Subcutaneous abdominal adipose tissue (tissue), 5 donors: ENCODE data around the gene SLC16A3.
"Not testable (repeated sequence)": the region's sequence is repeated elsewhere in the genome, so short reads cannot be mapped to it uniquely, and the experiment has no call there.

Source experiments
- H3K27ac ChIP-seq: one replicate; pipeline ENCODE4 v1.7.0; 2013; ENCODE audit warnings: low read depth, mild to moderate bottlenecking, inconsistent platforms, low read length, moderate library complexity
- H3K27me3 ChIP-seq, 5 donors: one replicate each; pipeline ENCODE4 v1.7.0; 2013; ENCODE audit warnings: low read length in 5 of 5, inconsistent platforms in 1 of 5; ENCODE audit not compliant: control insufficient read depth in 5 of 5, insufficient read depth in 4 of 5
- H3K36me3 ChIP-seq, 5 donors: one replicate each; pipeline ENCODE4 v1.7.0; 2013; ENCODE audit warnings: low read length in 5 of 5; ENCODE audit not compliant: control insufficient read depth in 5 of 5, insufficient read depth in 5 of 5
- H3K4me1 ChIP-seq, 5 donors: one replicate each; pipeline ENCODE4 v1.7.0; 2013; ENCODE audit warnings: low read length in 5 of 5, mild to moderate bottlenecking in 3 of 5, moderate library complexity in 1 of 5; ENCODE audit not compliant: control insufficient read depth in 5 of 5, insufficient read depth in 5 of 5
- H3K4me3 ChIP-seq, 5 donors: one replicate each; pipeline ENCODE4 v1.7.0; 2013; ENCODE audit warnings: low read length in 5 of 5, low read depth in 1 of 5
- H3K9ac ChIP-seq, 5 donors: one replicate each; pipeline ENCODE4 v1.7.0; 2013; ENCODE audit warnings: low read length in 5 of 5, mild to moderate bottlenecking in 4 of 5, moderate library complexity in 3 of 5
- H3K9me3 ChIP-seq, 5 donors: one replicate each; pipeline ENCODE4 v1.7.0; 2013; ENCODE audit warnings: low read length in 5 of 5; ENCODE audit not compliant: control insufficient read depth in 5 of 5
- donor health status: healthy.
- donor health status: healthy.
- donor health status: healthy.
- donor health status: healthy.
- donor health status: healthy.

Gene SLC16A3

GRCh38 chr17:82254746-82255145 lies 25.9 kb downstream of the SLC16A3 start:
- H3K27me3 ChIP-seq, H3K9me3 ChIP-seq, H3K9ac ChIP-seq, H3K4me3 ChIP-seq, H3K27ac ChIP-seq: not testable (repeated sequence)
- Histone ChIP-seq H3K4me1 (peaks cover 0 to 10% (median 3%) of the 10 kb centered on the region in 5 donors), H3K36me3 (peaks cover 3 to 85% (median 78%) of the 10 kb centered on the region in 5 donors)

- no peaks in the 10 kb centered on the region for H3K9me3 ChIP-seq
- no peak overlapping the region for H3K9ac ChIP-seq
- peaks cover 10 to 85% (median 78%) of the 10 kb centered on the region in 5 donors for H3K36me3 ChIP-seq
- peaks cover 0 to 10% (median 3%) of the 10 kb centered on the region in 5 donors for H3K4me1 ChIP-seq
- no peak overlapping the region for H3K4me3 ChIP-seq
- no peaks in the 10 kb centered on the region for H3K27me3 ChIP-seq
- H3K27ac ChIP-seq, result no peak overlapping the region
Observed at GRCh38 chr17:82255402-82255972, 26.6 kb downstream of the SLC16A3 start.

GRCh38 chr17:82256242-82256885 lies 27.5 kb downstream of the SLC16A3 start:
- no peak overlapping the region for H3K9ac ChIP-seq
- no peak overlapping the region for H3K4me3 ChIP-seq
- peaks cover 0 to 6% (median 3%) of the 10 kb centered on the region in 5 donors for H3K4me1 ChIP-seq
- H3K27me3 ChIP-seq, result no peaks in the 10 kb centered on the region
- no peak overlapping the region for H3K27ac ChIP-seq
- H3K9me3 ChIP-seq, result no peaks in the 10 kb centered on the region
- peaks cover 12 to 85% (median 78%) of the 10 kb centered on the region in 5 donors for H3K36me3 ChIP-seq

DNA sequence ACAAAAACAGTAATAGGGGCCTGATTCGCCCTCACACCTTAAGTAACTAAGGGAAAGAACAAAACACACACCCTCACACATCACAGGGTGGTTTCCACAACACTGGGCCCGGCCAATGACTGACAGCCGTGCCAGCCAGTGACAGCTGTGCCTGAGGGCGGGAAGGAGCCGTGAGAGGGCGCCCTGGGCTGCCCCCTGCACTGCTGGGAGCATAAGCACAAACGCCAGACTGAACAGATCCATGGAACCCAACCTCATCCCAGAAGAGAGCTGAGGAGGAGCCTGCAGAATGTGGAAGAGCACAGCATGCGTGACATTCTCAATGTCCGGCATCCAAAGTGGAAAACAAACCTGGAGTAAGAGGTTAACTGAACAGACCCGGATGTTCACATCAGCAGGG lies 28.6 kb downstream of the SLC16A3 start:
- H3K36me3 ChIP-seq, result peaks cover 15 to 85% (median 78%) of the 10 kb centered on the region in 5 donors
- no peak overlapping the region for H3K4me3 ChIP-seq
- peaks cover 0 to under 1% (median 0%) of the 10 kb centered on the region in 5 donors for H3K4me1 ChIP-seq
- no peak overlapping the region for H3K27ac ChIP-seq
- H3K27me3 ChIP-seq, result no peaks in the 10 kb centered on the region
- H3K9ac ChIP-seq, result no peak overlapping the region
- no peaks in the 10 kb centered on the region for H3K9me3 ChIP-seq

- Histone ChIP-seq H3K9me3 (no peaks in the 10 kb centered on the region), H3K36me3 (peaks cover 15 to 85% (median 76%) of the 10 kb centered on the region in 5 donors), H3K9ac (no peak overlapping the region), H3K4me3 (no peak overlapping the region), H3K27ac (no peak overlapping the region), H3K4me1 (peaks cover 0 to 5% (median 0%) of the 10 kb centered on the region in 5 donors), H3K27me3 (no peaks in the 10 kb centered on the region)
Observed at GRCh38 chr17:82258555-82258954, 29.7 kb downstream of the SLC16A3 start.

DNA sequence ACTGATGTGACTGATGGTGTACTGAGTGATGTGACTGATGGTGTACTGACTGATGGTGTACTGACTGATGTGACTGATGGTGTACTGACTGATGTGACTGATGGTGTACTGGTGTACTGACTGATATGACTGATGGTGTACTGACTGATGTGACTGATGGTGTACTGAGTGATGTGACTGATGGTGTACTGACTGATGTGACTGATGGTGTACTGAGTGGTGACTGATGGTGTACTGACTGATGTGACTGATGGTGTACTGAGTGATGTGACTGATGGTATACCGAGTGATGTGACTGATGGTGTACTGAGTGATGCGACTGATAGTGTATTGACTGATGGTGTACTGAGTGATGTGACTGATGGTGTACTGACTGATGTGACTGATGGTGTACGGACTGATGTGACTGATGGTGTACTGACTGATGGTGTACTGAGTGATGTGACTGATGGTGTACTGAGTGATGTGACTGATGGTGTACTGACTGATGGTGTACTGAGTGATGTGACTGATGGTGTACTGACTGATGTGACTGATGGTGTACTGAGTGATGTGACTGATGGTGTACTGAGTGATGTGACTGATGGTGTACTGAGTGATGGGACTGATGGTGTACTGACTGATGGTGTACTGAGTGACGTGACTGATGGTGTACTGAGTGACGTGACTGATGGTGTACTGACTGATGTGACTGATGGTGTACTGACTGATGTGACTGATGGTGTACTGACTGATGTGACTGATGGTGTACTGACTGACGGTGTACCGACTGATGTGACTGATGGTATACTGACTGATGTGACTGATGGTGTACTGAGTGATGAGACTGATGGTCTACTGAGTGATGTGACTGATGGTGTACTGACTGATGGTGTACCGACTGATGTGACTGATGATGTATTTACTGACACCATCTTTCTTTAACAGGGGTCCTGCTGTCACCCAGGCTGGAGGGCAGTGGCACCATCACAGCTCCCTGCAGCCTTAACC lies 31.4 kb downstream of the SLC16A3 start:
- peaks cover 15 to 95% (median 85%) of the 10 kb centered on the region in 5 donors for H3K36me3 ChIP-seq
- not testable (repeated sequence) for H3K9ac ChIP-seq, H3K9me3 ChIP-seq, H3K4me1 ChIP-seq, H3K27ac ChIP-seq, H3K27me3 ChIP-seq, H3K4me3 ChIP-seq

- peaks cover 15 to 90% (median 82%) of the 10 kb centered on the region in 5 donors for H3K36me3 ChIP-seq
- H3K9me3 ChIP-seq, result no peaks in the 10 kb centered on the region
- H3K4me1 ChIP-seq, result peaks cover 4 to 18% (median 16%) of the 10 kb centered on the region in 5 donors
- H3K9ac ChIP-seq, result no peak overlapping the region
- no peaks in the 10 kb centered on the region for H3K27me3 ChIP-seq
- no peak overlapping the region for H3K4me3 ChIP-seq
- no peak overlapping the region for H3K27ac ChIP-seq
Observed at GRCh38 chr17:82262344-82262743, 33.5 kb downstream of the SLC16A3 start.

- H3K9ac ChIP-seq, result no peak overlapping the region
- no peak overlapping the region for H3K4me3 ChIP-seq
- peaks cover 15 to 88% (median 77%) of the 10 kb centered on the region in 5 donors for H3K36me3 ChIP-seq
- no peak overlapping the region for H3K27ac ChIP-seq
- H3K4me1 ChIP-seq, result peaks cover 11 to 30% (median 28%) of the 10 kb centered on the region in 5 donors
- H3K9me3 ChIP-seq, result no peaks in the 10 kb centered on the region
- no peaks in the 10 kb centered on the region for H3K27me3 ChIP-seq
Observed at GRCh38 chr17:82263641-82264040, 34.8 kb downstream of the SLC16A3 start.

- Histone ChIP-seq H3K27ac (peak overlapping the region; percentile 90), H3K36me3 (peaks cover 2 to 82% (median 65%) of the 10 kb centered on the region in 5 donors), H3K4me1 (peaks cover 13 to 55% (median 49%) of the 10 kb centered on the region in 5 donors), H3K9ac (peak overlapping the region in 1 of 5 donors; percentile 42), H3K27me3 (no peaks in the 10 kb centered on the region), H3K4me3 (no peak overlapping the region), H3K9me3 (no peaks in the 10 kb centered on the region)
Observed at GRCh38 chr17:82266142-82266541, 37.3 kb downstream of the SLC16A3 start.
